RPMI8226 (cell line): Measurements from ENCODE around the gene CENPW.

ENCODE experiments used
- DNase-seq: peaks from one replicate; pipeline ENCODE4 v3.0.0-alpha.2; 2015

Gene CENPW

DNA sequence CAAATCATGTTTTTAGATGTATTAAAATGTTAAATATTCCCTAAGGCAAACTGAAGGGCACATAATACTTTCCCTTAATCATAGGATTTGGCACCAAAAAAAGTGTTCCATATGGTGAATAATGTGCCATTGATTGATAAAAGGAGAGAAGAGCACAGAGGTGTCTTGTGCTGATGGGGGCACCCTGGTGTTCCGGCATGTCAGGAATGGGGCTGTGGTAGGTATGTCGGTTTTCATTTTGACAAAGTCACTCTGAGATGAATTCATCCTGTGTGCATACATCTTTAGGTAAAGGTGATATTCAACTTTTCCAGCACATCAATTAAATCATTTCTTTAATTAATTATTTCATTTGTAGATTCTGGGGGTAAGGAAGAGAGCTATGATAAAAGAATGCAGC, 36.8 kb downstream of the CENPW start:
- DNase-seq: no peak

DNA sequence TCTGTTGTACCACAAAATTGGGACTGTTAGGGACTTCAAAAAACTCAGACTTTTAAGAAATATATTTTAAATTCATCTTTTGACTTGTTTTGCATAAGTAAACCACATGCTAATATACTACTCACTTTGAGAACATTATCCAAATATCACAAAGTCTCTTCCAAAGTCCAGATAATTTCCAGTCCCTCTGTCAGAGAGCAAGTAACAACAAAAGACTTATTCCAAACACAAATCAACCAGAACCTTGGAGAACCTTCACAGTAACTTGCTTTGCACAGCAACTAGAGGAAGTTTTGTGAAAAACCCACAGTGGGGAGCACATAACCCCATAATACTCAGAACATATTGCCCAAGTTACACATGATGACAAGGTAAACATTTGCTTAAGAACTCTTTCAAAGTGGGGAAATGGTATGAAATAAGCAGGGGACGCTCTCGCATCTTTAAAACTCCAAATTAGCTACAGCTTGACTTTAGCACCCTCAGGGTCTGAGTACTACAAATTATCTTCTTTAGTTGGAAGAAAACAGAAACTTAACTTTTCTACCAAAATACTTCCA, 37.8 kb downstream of the CENPW start:
- no peak for DNase-seq

DNA sequence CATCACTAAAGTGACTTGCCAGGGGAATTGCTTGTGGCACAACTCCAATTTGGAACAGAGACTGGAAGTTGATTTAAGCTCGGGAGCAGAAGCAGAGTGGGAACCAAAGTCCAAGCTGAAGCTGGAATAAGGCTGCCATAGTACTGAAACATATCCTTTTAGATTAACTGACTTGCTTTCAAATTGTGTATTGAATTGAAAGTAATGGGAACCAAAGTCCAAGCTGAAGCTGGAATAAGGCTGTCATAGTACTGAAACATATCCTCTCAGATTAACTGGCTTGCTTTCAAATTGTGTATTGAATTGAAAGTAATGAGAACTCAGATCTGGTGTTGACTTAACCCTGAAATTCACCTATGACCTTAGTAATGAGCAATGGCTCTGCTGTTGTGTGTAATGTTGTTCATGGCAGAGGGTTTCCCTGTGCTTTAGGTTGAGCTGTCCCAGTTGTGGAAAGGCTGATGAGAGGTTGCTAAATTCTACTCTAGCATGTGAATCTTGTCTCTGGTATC, 40.2 kb downstream of the CENPW start:
- DNase-seq: no peak

DNA sequence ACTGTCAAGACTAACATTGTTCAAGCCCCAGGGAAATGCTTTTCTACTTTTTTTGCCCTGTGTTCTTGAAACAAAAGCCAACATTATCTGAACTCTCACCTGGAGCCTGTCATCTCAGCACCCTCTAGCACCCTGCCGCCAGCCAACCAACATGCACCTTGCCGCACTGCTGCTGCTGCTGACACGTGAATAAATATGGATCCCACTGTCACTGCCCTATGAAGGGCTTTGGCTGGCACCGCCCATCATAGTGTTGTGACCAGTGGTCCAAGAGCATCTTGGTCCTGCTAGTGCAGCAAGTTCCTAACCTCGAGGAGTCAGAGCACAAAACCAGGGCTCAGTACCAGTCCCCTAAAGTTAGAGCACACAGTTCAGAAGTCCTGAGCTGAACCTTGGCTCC, 41.6 kb downstream of the CENPW start:
- no peak for DNase-seq

DNA sequence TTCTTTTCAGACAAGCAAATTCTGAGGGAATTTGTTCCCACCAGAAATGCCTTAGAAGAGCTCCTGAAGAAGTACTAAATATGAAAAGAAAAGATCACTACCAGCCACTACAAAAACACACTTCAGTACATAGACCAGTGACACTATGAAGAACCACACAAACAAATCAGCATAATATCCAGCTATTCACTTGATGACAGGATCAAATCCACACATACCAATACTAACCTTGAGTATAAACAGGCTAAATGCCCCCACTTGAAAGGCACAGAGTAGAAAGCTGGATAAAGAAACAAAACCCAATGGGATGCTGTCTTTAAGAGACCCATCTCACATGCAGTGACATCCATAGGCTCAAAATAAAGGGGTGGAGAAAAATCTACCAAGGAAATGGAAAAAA, 43.3 kb downstream of the CENPW start:
- no peak for DNase-seq

DNA sequence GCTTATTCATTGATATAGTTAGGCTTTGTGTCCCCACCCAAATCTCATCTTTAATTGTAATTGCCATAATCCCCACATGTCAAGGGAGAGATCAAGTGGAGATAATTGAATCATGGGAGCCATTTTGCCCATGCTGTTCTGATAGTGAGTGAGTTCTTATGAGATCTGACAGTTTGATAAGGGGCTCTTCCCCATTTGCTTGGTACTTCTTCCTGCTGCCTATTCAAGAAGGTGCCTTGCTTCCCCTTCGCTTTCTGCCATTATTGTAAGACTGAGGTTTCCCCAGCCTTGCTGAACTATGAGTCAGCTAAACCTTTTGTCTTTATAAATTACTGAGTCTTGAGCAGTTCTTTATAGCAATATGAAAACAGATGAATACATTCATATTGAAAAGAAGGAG, 45.6 kb downstream of the CENPW start:
- DNase-seq: no peak

DNA sequence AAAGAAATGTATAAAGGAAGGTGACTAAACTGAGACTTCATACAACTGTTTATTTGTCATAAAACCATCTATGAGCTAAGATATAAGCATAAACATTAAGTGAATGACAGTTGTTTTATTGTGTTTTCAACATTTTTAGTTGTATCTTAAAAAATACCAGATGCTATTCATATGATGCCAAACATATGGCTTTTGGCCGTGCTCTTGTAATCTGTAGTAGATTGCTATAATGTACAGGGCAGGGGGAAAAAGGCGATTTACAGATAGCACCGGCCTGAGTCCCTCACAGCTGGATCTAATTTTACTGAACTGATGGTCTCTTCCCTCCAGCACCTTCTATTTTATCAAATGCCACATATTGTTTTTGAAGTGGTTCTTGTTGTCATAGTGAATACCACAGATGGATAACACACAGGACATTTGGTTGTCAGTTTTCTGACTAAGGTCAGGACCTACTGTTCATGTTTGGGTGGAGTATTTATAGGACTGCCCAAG, 48.2 kb downstream of the CENPW start:
- DNase-seq: no peak

DNA sequence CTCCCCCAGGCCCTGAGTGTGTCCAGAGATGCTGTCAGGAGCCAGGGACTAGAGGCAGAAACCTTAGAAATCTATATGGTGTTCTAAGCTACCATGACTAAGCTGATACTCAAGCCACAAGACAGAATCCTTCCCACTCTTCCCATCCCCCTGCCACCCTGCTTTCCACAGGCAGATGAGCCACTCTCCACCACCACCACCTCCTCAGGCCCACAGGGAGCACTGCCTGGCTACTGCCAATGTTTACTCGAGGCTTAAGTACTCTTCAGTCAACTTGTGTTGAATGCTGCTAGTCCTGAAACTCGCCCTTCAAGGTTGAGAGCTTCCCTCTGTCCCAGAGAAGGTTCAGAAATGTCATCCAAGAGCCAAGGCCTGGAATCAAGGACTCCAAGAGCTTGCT, 56.2 kb downstream of the CENPW start:
- DNase-seq: no peak
